A549 (cell line): ENCODE measurements around the gene GLT1D1. TPM values are rescaled to one million over a fixed set of nuclear protein-coding genes. Genes with fewer than 3 reads are reported as not detected.

Experiments used
- ATAC-seq, 2 experiments: fragments of 200-7000 bp in 1 of 2; fragments of >200 bp in 1 of 2; cut with Nextera tagmentation in 1 of 2; cut with Tn5 transposase in 1 of 2; 3 replicates each; pipeline versions ENCODE4 v1.8.0 to v1.9.1; 2018 to 2020; ENCODE audit warnings: mild to moderate bottlenecking in 1 of 2, moderate library complexity in 1 of 2
- CTCF ChIA-PET: fragments of 300-600 bp; sonication (Branson Sonifier 250); formaldehyde crosslinking; extraction: SDS; loops from one replicate; lab custom pipeline; 2021; ENCODE audit warnings: antibody characterized with exemption, inconsistent platforms; lab: Yijun Ruan, JAX
- POLR2A ChIA-PET: fragments of 350-600 bp; formaldehyde crosslinking; extraction: SDS; loops from one replicate; lab custom pipeline; 2021; ENCODE audit warnings: antibody characterized with exemption, inconsistent platforms; lab: Yijun Ruan, JAX
- DNase-seq, 2 experiments: peaks; one replicate each; pipeline versions ENCODE4 v3.0.0 to v3.0.0-alpha.2; 2011 to 2016; ENCODE audit warnings: low read depth in 1 of 2, low spot score in 1 of 2
- FAIRE-seq: peaks from 2 replicates; lab custom pipeline; 2011; peaks lifted over from hg19 to GRCh38; lab: Jason Lieb, UNC
- H3K27ac ChIP-seq, 2 experiments: fragments of >200 bp; sonication (Bioruptor Twin); formaldehyde crosslinking; 3 replicates each; pipeline ENCODE4 v1.5.1; 2016 to 2017
- H3K4me1 ChIP-seq: fragments of >200 bp; sonication (Bioruptor Twin); formaldehyde crosslinking; 3 replicates; pipeline ENCODE4 v1.6.1; 2016
- H3K4me2 ChIP-seq: fragments of >200 bp; sonication (Bioruptor Twin); formaldehyde crosslinking; 3 replicates; pipeline ENCODE4 v1.6.1; 2016
- H3K4me3 ChIP-seq: fragments of >200 bp; sonication (Bioruptor Twin); formaldehyde crosslinking; 3 replicates; pipeline ENCODE4 v1.5.1; 2016
- H3K9me3 ChIP-seq: fragments of >200 bp; sonication (Bioruptor Twin); formaldehyde crosslinking; 3 replicates; pipeline ENCODE4 v1.6.1; 2016
- CEBPB ChIP-seq, 2 experiments: fragments of >200 bp in 1 of 2; sonication (Bioruptor Twin) in 1 of 2; formaldehyde crosslinking in 1 of 2; IDR thresholded peaks; 2 replicates each; pipeline ENCODE4 v1.6.1; 2012 to 2016
- CHD2 ChIP-seq: fragments of 150-350 bp; IDR thresholded peaks from 2 replicates; pipeline ENCODE4 v1.6.1; 2014; ENCODE audit warnings: low read length; ENCODE audit not compliant: partially characterized antibody
- CHD4 ChIP-seq: fragments of 200-600 bp; sonication (generic); IDR thresholded peaks from 2 replicates; pipeline ENCODE4 v1.6.1; 2016; ENCODE audit warnings: antibody characterized with exemption, mild to moderate bottlenecking, borderline replicate concordance
- EHMT2 ChIP-seq: fragments of 200-600 bp; sonication (generic); IDR thresholded peaks from 2 replicates; pipeline ENCODE4 v1.6.1; 2016; ENCODE audit warnings: antibody characterized with exemption, low read depth, mild to moderate bottlenecking, moderate library complexity
- ESRRA ChIP-seq: fragments of 150-350 bp; IDR thresholded peaks from 2 replicates; pipeline ENCODE4 v1.6.1; 2014; ENCODE audit warnings: mild to moderate bottlenecking, low read length, borderline replicate concordance
- FOSB ChIP-seq: fragments of 250-450 bp; sonication (Bioruptor Pico); IDR thresholded peaks from 2 replicates; pipeline ENCODE4 v1.5.0; 2020; ENCODE audit warnings: mild to moderate bottlenecking, moderate library complexity
- GATA3 ChIP-seq: IDR thresholded peaks from 2 replicates; pipeline ENCODE4 v1.6.1; 2012; ENCODE audit warnings: borderline replicate concordance
- HOXA7 ChIP-seq: fragments of 250-450 bp; sonication (Bioruptor Pico); IDR thresholded peaks from 2 replicates; pipeline ENCODE4 v1.5.0; 2020; ENCODE audit warnings: mild to moderate bottlenecking, moderate library complexity
- HOXB13 ChIP-seq: fragments of 250-450 bp; sonication (Bioruptor Pico); IDR thresholded peaks from 2 replicates; pipeline ENCODE4 v1.5.0; 2020; ENCODE audit warnings: low read depth, mild to moderate bottlenecking, moderate library complexity
- HOXB5 ChIP-seq: fragments of 250-450 bp; sonication (Bioruptor Pico); IDR thresholded peaks from 2 replicates; pipeline ENCODE4 v1.5.0; 2020; ENCODE audit warnings: mild to moderate bottlenecking, moderate library complexity
- KDM5A ChIP-seq: fragments of 200-600 bp; sonication (generic); IDR thresholded peaks from 2 replicates; pipeline ENCODE4 v1.6.1; 2016; ENCODE audit warnings: antibody characterized with exemption, mild to moderate bottlenecking
- MAZ ChIP-seq: fragments of 150-350 bp; IDR thresholded peaks from 2 replicates; pipeline ENCODE4 v1.6.1; 2014; ENCODE audit warnings: antibody characterized with exemption, low read depth, low read length, borderline replicate concordance
- NFE2L2 ChIP-seq: fragments of 150-350 bp; conservative IDR thresholded peaks from 2 replicates; pipeline ENCODE4 v1.6.1; 2014; ENCODE audit warnings: low read length
- NPAS2 ChIP-seq: fragments of 250-450 bp; sonication (Bioruptor Pico); IDR thresholded peaks from 2 replicates; pipeline ENCODE4 v1.8.0; 2022; ENCODE audit warnings: mild to moderate bottlenecking, moderate library complexity, borderline replicate concordance
- NR3C1 ChIP-seq: fragments of >200 bp; sonication (Bioruptor Twin); formaldehyde crosslinking; IDR thresholded peaks from 3 replicates; pipeline ENCODE4 v1.6.1; 2017
- PHF8 ChIP-seq: fragments of 200-600 bp; sonication (generic); IDR thresholded peaks from 2 replicates; pipeline ENCODE4 v1.6.1; 2016; ENCODE audit warnings: low read depth, mild to moderate bottlenecking, antibody characterized with exemption, moderate library complexity, borderline replicate concordance
- POLR2A ChIP-seq: IDR thresholded peaks from 2 replicates; pipeline ENCODE4 v1.6.1; 2012; ENCODE audit warnings: mild to moderate bottlenecking, low read length
- RFX5 ChIP-seq: fragments of 450-650 bp; IDR thresholded peaks from 2 replicates; pipeline ENCODE4 v1.7.1; 2014; ENCODE audit warnings: antibody characterized with exemption, mild to moderate bottlenecking, moderate library complexity
- WGBS: methylation state at CpG from one replicate; pipeline ENCODE4 v1.1.6; 2017; ENCODE audit errors: missing lambda C conversion rate; 5-methylcytosine and 5-hydroxymethylcytosine counted together
- polyA plus RNA-seq, 4 experiments: library from polyadenylated mRNA; depleted of rRNA in 3 of 4; stranded (reverse); fragments of >200 nt; fragmentation: RNase III in 1 of 4; extraction: RNeasy Plus Mini Kit Qiagen cat#74134 plus additional on column Dnase treatment in 1 of 4; gene quantifications; 2 replicates in 3 of 4; 3 replicates in 1 of 4; pipeline ENCODE4 v1.2.3, GENCODE V29; 2011 to 2017
- TF ChIP-seq, protein P1 (sequence below): IDR thresholded peaks from 2 replicates; pipeline ENCODE4 v1.6.1; 2012
- TF ChIP-seq, protein P2 (sequence below): fragments of >200 bp; sonication (Bioruptor Twin); formaldehyde crosslinking; IDR thresholded peaks from 3 replicates; pipeline ENCODE4 v1.5.1; 2016
- TF ChIP-seq, protein P3 (sequence below): IDR thresholded peaks from 2 replicates; pipeline ENCODE4 v1.6.1; 2012; ENCODE audit warnings: low read depth, borderline replicate concordance
- TF ChIP-seq, protein P4 (sequence below): fragments of 200-600 bp; sonication (generic); IDR thresholded peaks from 2 replicates; pipeline ENCODE4 v1.6.1; 2016; ENCODE audit warnings: antibody characterized with exemption, mild to moderate bottlenecking, moderate library complexity
- TF ChIP-seq, protein P5 (sequence below): fragments of 450-650 bp; IDR thresholded peaks from 2 replicates; pipeline ENCODE4 v1.6.1; 2014; ENCODE audit warnings: antibody characterized with exemption
- TF ChIP-seq, protein P6 (sequence below): fragments of 250-450 bp; sonication (Bioruptor Pico); IDR thresholded peaks from 2 replicates; pipeline ENCODE4 v1.5.0; 2021; ENCODE audit warnings: mild to moderate bottlenecking, moderate library complexity, borderline replicate concordance
- TF ChIP-seq, protein P7 (sequence below): fragments of >200 bp; sonication (Bioruptor Twin); formaldehyde crosslinking; IDR thresholded peaks from 3 replicates; pipeline ENCODE4 v1.6.1; 2016

GLT1D1 gene
- polyA plus RNA-seq, 2 of the 4 experiments (the other 2 are of a cell fraction) = not detected

DNA sequence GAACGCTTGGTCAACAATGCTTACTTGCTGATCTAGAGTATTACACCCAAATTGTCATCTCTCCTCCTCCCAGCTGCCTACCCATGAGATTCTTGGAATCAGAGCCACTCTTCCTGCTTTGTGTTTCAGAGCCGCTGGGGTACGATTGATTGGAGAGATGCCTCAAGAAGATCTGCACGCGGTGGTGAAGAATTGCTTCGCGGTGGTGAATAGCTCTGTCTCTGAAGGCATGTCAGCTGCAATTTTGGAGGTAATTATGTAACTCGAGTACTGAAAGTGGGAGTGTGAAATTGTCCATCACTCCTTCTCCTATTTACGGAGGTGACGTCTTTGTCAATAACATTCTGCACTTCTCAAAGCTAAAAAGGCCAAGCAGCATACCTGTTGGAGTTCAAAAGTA lies 93.9 kb downstream of the GLT1D1 start:
- ATAC-seq (no peak), DNase-seq (no peak), FAIRE-seq (no peak)
- TF ChIP-seq RFX5 (no peak), HOXB5 (no peak), FOSB (CRISPR knock-in tag) (no peak), CHD2 (no peak), NFE2L2 (no peak), GATA3 (no peak), EHMT2 (no peak), MAZ (no peak), KDM5A (no peak), HOXA7 (no peak), NPAS2 (CRISPR knock-in tag) (no peak)
- TF ChIP-seq, protein P1, sequence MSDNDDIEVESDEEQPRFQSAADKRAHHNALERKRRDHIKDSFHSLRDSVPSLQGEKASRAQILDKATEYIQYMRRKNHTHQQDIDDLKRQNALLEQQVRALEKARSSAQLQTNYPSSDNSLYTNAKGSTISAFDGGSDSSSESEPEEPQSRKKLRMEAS = no peak
- TF ChIP-seq, protein P2, sequence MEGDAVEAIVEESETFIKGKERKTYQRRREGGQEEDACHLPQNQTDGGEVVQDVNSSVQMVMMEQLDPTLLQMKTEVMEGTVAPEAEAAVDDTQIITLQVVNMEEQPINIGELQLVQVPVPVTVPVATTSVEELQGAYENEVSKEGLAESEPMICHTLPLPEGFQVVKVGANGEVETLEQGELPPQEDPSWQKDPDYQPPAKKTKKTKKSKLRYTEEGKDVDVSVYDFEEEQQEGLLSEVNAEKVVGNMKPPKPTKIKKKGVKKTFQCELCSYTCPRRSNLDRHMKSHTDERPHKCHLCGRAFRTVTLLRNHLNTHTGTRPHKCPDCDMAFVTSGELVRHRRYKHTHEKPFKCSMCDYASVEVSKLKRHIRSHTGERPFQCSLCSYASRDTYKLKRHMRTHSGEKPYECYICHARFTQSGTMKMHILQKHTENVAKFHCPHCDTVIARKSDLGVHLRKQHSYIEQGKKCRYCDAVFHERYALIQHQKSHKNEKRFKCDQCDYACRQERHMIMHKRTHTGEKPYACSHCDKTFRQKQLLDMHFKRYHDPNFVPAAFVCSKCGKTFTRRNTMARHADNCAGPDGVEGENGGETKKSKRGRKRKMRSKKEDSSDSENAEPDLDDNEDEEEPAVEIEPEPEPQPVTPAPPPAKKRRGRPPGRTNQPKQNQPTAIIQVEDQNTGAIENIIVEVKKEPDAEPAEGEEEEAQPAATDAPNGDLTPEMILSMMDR = no peak
- TF ChIP-seq, protein P3, sequence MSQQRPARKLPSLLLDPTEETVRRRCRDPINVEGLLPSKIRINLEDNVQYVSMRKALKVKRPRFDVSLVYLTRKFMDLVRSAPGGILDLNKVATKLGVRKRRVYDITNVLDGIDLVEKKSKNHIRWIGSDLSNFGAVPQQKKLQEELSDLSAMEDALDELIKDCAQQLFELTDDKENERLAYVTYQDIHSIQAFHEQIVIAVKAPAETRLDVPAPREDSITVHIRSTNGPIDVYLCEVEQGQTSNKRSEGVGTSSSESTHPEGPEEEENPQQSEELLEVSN = no peak
- TF ChIP-seq, protein P4, sequence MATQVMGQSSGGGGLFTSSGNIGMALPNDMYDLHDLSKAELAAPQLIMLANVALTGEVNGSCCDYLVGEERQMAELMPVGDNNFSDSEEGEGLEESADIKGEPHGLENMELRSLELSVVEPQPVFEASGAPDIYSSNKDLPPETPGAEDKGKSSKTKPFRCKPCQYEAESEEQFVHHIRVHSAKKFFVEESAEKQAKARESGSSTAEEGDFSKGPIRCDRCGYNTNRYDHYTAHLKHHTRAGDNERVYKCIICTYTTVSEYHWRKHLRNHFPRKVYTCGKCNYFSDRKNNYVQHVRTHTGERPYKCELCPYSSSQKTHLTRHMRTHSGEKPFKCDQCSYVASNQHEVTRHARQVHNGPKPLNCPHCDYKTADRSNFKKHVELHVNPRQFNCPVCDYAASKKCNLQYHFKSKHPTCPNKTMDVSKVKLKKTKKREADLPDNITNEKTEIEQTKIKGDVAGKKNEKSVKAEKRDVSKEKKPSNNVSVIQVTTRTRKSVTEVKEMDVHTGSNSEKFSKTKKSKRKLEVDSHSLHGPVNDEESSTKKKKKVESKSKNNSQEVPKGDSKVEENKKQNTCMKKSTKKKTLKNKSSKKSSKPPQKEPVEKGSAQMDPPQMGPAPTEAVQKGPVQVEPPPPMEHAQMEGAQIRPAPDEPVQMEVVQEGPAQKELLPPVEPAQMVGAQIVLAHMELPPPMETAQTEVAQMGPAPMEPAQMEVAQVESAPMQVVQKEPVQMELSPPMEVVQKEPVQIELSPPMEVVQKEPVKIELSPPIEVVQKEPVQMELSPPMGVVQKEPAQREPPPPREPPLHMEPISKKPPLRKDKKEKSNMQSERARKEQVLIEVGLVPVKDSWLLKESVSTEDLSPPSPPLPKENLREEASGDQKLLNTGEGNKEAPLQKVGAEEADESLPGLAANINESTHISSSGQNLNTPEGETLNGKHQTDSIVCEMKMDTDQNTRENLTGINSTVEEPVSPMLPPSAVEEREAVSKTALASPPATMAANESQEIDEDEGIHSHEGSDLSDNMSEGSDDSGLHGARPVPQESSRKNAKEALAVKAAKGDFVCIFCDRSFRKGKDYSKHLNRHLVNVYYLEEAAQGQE = no peak
- ChIA-PET POLR2A (no interaction called here), CTCF (no interaction called here)
- WGBS = 44% methylated on average over 10 of the region's 10 CpGs
- Histone ChIP-seq H3K9me3 (no peaks in the 10 kb centered on the region), H3K27ac (no peak overlapping the region), H3K4me2 (no peak overlapping the region), H3K4me1 (no peaks in the 10 kb centered on the region), H3K4me3 (no peak overlapping the region)

DNA sequence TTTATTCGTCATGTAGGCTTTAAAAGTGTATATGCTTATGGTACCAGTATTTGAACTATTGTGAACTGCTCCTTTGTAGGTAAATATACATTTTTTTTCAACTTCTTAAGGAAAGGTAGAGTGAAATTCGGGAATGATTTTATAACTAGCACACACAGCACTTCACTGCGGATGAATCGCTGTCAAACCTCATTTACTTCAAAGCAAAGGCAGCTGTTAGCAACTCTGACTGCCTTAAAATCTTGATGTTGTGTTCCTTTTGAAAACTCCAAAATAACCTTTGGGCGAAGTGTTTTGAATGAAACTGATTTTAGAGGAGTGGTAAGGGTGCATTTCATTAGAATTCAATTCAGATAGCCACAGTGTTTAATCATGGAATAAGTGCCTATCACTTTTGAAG lies 95.8 kb downstream of the GLT1D1 start:
- Histone ChIP-seq H3K27ac (no peak overlapping the region), H3K4me2 (no peak overlapping the region), H3K9me3 (no peaks in the 10 kb centered on the region), H3K4me3 (no peak overlapping the region), H3K4me1 (no peaks in the 10 kb centered on the region)
- CTCF ChIA-PET = no interaction called here
- WGBS = 39% methylated on average over 5 of the region's 5 CpGs
- FAIRE-seq = no peak
- no peak for DNase-seq
- POLR2A ChIA-PET = no interaction called here
- no peak for ATAC-seq
- TF ChIP-seq HOXB13 (CRISPR knock-in tag) = no peak
- TF ChIP-seq, protein P5, sequence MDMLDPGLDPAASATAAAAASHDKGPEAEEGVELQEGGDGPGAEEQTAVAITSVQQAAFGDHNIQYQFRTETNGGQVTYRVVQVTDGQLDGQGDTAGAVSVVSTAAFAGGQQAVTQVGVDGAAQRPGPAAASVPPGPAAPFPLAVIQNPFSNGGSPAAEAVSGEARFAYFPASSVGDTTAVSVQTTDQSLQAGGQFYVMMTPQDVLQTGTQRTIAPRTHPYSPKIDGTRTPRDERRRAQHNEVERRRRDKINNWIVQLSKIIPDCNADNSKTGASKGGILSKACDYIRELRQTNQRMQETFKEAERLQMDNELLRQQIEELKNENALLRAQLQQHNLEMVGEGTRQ = no peak
- TF ChIP-seq CHD4 = no peak
- no peak for TF ChIP-seq PHF8
- TF ChIP-seq, protein P6, sequence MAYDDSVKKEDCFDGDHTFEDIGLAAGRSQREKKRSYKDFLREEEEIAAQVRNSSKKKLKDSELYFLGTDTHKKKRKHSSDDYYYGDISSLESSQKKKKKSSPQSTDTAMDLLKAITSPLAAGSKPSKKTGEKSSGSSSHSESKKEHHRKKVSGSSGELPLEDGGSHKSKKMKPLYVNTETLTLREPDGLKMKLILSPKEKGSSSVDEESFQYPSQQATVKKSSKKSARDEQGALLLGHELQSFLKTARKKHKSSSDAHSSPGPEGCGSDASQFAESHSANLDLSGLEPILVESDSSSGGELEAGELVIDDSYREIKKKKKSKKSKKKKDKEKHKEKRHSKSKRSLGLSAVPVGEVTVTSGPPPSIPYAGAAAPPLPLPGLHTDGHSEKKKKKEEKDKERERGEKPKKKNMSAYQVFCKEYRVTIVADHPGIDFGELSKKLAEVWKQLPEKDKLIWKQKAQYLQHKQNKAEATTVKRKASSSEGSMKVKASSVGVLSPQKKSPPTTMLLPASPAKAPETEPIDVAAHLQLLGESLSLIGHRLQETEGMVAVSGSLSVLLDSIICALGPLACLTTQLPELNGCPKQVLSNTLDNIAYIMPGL (CRISPR knock-in tag) = no peak
- no peak for TF ChIP-seq CEBPB (IDR thresholded peaks at IDR 0.05)
- TF ChIP-seq, protein P7, sequence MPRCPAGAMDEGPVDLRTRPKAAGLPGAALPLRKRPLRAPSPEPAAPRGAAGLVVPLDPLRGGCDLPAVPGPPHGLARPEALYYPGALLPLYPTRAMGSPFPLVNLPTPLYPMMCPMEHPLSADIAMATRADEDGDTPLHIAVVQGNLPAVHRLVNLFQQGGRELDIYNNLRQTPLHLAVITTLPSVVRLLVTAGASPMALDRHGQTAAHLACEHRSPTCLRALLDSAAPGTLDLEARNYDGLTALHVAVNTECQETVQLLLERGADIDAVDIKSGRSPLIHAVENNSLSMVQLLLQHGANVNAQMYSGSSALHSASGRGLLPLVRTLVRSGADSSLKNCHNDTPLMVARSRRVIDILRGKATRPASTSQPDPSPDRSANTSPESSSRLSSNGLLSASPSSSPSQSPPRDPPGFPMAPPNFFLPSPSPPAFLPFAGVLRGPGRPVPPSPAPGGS = no peak
- no peak for TF ChIP-seq MAZ
- no peak for TF ChIP-seq FOSB (CRISPR knock-in tag)
- TF ChIP-seq EHMT2 = no peak
- TF ChIP-seq ESRRA = no peak
- TF ChIP-seq POLR2A = no peak
- TF ChIP-seq, protein P3 = no peak
- no peak for TF ChIP-seq NR3C1
- no peak for TF ChIP-seq HOXA7
- no peak for TF ChIP-seq HOXB5
